NCI-H69 (cell line): ENCODE data around the gene NUPR1.
"Not testable (repeated sequence)": the region's sequence is repeated elsewhere in the genome, so short reads cannot be mapped to it uniquely, and the experiment has no call there.

Source experiments
- DNase-seq: peaks from one replicate; lab custom pipeline; 2025; lab: John Stamatoyannopoulos, UW

The NUPR1 gene

GRCh38 chr16:28527100-28527785 lies 11.5 kb downstream of the NUPR1 start:
- DNase-seq, result not testable (repeated sequence)

DNA sequence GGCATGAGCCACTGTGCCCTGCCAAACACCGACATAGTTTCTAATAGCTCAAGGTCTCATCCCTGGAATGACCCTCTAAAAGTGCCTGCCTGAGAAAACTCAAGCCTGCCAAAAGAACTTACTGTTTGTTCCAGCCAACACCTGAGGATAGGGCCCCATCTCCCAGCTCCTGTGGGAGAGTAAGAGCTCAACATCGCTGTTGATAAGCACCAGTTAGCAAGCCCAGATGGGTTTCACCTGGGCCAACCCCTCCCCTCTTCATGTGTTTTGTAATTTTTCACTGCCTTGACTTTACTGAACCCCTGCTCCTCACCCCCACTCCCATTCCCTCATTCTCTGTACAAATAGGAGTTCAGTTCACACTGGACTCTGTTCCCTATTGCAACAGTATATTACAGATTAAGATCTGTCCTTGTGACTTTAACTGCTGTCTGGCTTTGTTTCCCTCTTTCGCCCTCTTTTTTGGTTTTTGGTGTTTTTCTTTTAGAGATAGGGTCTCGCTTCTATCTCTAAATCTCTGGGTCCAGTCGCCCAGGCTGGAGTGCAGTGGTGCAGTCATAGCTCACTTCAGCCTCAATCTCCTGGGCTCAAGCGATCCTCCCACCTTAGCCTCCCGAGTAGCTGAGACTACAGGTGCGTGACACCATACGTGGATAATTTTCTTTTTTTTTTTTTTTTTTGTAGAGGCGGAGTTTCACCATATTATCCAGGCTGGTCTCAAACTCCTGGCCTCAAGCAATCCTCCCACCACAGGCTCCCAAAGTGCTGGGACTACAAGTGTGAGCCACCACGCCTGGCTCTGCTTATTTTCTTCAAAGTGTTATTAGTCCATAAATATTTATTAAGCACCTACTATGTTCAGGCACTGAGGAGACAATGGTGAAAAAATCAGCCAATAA lies 12.3 kb downstream of the NUPR1 start:
- no peak for DNase-seq

GRCh38 chr16:28524681-28525171 lies 14.0 kb downstream of the NUPR1 start:
- DNase-seq, result no peak

GRCh38 chr16:28522792-28523191 lies 16.0 kb downstream of the NUPR1 start:
- DNase-seq, result no peak

- no peak for DNase-seq
Observed at GRCh38 chr16:28521436-28521835, 17.3 kb downstream of the NUPR1 start.

DNA sequence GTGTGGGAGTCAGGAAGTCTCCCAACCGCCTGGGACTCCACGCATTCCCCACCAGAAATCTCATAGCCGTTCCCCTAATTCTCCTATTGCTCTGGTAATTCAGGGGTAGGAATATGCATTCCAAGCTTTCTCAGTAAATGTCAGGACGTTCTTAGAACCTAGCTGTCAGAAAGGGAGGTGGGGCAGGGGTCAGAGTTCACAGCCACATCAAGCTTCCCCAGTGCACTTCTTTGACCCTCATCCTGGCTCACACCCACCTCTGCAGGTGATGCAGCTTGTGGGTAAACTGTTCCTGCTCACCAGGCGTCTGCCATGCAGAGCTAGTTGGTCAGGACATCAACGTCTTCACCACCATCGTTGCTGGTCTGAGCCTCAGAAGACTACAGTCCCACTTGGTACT lies 18.1 kb downstream of the NUPR1 start:
- DNase-seq, result no peak

- no peak for DNase-seq
Observed at GRCh38 chr16:28514246-28514645, 24.5 kb downstream of the NUPR1 start.

DNA sequence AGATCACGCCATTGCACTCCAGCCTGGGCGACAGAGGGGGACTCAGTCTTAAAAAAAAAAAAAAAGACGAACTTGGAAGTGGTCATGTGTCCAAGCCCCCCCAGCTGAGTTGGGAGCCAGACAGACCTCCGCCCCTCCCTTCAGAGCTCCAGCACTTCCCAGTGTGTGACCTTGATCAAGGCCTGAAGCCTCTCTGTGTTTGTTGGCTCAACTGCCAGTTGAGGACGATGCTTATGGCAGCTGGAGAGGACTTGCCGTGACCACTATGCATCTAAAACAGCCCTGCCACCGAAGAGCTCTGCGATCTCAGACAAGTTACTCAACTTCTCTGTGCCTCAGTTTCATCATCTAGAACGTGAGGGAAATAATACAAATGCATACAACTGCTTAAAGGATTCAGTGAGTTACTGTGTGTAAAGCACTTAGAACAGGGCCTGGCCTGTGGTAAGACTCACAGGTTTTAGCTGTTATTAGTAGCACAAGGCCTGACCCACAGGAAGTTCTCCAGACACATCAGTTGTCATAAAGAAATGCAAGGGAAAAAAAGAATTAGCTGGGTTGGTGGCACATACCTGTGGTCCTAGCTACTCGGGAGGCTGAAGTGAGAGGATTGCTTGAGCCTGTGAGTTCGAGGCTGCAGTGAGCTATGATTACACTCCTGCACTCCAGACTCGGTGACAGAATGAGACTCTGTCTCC lies 25.1 kb downstream of the NUPR1 start:
- DNase-seq, result no peak

GRCh38 chr16:28511801-28512789 lies 26.7 kb downstream of the NUPR1 start:
- no peak for DNase-seq

DNA sequence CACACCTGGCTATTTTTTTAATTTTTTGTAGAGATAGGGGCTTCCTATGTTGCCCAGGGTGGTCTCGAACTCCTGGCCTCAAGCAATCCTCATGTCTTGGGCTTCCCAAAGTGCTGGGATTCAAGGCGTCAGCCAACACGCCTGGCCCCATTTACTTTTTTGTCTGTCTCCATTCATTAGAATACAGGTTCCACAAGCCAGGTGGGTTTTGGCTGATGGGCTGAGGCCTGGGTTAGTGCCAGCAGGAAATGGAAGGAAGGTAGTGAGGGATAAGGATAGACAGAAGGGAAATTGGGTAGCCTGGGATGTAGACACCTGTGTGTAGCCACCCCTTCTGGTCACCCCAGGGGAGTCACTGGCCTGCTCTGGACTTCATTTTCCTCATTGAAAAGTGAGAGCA lies 27.7 kb downstream of the NUPR1 start:
- DNase-seq, result no peak

GRCh38 chr16:28505489-28506137 lies 33.2 kb downstream of the NUPR1 start:
- no peak for DNase-seq

- peak; percentile 74 for DNase-seq
Observed at GRCh38 chr16:28504707-28505404, 33.9 kb downstream of the NUPR1 start.

DNA sequence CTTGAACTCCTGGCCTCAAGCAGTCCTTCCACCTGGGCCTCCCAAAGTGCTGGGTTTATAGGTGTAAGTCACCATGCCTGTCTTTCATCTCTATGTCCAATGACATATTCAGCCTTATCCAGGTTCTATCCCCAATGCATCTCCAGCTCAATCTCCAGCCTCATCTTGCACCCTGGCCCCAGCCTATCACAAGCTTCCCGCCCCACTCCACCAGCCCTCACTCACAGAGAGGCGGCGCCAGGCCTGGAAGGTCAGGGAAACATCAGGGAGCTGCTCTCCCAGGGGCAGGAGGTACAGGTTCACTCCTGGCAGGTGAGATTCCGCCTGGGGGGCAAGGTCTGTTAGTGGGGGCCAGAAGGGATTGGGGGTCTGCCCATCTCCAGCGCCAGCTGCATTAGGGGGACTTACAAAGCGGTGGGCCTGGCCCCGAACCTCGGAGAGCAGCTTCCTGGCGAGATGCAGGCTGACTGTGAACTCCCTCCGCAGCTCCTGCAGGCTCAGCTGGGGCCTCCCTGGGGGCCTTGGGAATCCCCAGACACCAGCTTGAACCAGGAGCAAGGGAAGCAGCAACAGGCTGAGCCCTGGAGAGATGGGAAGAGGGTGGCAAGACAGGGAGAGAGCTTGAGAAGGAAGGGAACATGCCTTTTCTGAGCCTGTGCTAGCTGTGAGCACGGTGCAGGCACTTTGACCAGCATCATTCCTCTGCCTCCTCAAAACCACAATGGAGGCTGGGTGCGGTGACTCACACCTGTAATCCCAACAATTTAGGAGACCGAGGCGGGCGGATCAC lies 35.1 kb downstream of the NUPR1 start:
- no peak for DNase-seq

- no peak for DNase-seq
Observed at GRCh38 chr16:28502290-28502689, 36.5 kb downstream of the NUPR1 start.

DNA sequence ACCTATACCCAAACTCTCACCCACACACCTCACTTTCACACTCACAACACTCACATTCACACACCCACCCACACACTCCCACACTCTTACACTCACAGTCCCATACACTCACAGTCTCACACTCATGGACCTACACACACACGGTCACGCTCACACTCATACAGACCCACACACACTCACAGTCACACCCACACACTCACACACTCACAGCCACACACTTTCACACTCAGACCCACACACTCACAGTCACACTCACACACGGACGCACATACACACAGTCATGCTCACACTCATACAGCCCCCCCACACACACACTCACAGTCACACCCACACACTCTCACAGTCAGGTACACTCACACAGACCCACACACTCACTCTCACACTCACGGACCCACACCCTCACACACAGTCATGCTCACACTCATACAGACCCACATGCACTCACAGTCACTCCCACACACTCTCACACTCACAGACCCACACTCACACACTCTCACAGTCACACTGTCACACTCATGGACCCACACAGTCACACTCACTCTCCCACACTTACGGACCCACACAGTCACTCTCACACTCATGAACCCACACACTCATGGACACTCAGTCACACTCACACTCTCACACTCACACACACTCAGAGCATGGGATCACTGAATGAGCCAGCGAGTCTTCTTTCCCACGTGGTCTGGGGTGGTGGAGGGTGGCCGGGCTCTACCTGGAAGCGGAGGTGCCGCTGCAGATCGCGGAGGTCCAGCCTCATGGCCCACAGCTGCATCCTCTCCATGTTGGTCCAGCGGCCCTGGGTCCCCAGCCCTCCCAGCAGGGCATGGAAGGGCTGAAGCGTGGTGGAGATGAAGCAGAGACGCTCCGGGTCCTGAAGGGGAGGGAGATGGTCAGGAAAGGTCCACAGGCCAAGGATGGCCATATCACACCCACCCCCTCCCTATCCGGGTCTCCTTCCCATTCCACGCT lies 37.2 kb downstream of the NUPR1 start:
- DNase-seq, result no peak

- not testable (repeated sequence) for DNase-seq
Observed at GRCh38 chr16:28500476-28501180, 38.1 kb downstream of the NUPR1 start.

GRCh38 chr16:28499854-28500253 lies 38.9 kb downstream of the NUPR1 start:
- DNase-seq, result no peak
